ENCODE measurements around the gene ATP2A3.

The ATP2A3 gene

DNA sequence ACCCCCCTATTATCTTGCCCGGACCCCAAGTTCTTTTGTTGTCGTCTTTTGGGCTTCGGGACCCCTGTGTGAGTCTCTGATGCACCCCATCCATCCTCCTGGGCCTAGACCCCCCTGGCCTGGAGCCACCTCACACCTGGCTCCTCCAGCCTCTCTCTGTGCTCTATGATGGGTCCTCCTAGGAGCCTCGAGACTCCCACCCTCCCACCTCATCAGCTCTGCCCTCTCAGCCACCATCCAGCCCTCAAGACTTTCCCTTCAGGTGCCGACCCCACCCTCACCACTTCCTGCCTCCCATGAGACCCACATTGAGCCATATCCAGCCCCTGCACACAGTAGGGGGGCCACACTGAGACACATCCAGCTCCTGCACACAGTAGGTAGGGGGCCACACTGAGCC lies 8.7 kb upstream of the ATP2A3 start:
- no peak for DNase-seq (ENCODE audit: low spot score)

DNA sequence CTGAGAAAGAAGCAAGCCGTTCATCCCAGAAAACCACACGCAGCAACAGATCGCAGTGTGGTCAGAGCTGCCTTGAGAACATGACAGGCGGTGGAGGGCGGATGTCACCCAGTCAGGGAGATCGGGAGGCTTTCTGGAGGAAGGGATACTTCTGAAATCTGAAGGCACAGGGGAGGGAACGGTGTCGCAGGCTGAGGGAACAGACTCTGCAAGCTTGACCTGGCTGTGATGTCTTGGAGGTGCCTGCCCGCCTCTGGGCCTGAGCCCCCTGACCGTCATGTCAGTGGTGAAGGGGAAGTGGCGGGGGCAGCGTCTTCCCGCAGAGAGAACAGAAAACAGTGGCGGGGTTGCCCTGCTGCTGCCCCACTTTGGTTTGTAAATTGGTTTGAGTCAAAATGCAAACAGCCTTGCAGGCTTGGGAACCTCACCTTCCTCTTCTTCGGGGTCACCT lies 8.1 kb upstream of the ATP2A3 start:
- DNase-seq (ENCODE audit: low spot score), result no peak

DNA sequence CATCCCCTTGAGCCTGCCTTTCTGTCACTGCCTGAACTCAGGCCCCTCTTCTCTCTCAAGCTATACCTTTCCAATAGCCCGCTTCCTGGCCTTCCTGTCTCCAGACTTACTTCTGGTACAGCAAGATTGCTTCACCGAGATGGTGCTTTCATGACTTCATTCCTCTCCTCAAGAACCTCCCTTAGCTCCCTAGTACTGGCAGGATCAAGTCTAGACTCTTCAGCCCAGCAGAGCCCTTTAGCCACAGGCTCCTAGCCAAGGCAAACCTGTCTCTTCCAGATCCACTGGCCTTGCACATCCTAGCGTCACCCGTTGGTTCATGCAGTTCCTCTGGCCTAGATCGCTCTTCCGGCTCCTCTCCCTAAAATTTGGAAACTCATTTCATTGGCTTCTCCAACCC lies 6.4 kb upstream of the ATP2A3 start:
- no peak for DNase-seq (ENCODE audit: low spot score)

DNA sequence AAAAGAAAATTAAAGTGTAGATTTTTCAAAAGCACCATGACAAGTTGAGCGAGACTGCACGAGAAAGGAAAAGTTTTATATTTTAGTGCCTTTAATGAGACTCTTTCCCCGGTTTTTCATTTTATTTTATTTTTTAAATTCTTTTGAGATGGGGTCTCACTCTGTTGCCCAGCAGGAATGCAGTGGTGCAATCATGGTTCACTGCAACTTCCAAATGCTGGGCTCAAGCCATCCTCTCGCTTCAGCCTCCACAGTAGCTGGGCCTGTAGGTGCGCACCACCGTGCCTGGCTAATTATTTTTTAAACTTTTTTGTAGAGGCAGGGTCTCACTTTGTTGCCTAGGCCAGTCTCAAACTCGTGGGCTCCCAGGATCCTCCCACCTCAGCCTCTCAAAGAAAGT lies 5.7 kb upstream of the ATP2A3 start:
- no peak for DNase-seq (ENCODE audit: low spot score)

GRCh38 chr17:3968886-3969524 lies 4.8 kb upstream of the ATP2A3 start:
- no peak for DNase-seq (ENCODE audit: low spot score)

DNA sequence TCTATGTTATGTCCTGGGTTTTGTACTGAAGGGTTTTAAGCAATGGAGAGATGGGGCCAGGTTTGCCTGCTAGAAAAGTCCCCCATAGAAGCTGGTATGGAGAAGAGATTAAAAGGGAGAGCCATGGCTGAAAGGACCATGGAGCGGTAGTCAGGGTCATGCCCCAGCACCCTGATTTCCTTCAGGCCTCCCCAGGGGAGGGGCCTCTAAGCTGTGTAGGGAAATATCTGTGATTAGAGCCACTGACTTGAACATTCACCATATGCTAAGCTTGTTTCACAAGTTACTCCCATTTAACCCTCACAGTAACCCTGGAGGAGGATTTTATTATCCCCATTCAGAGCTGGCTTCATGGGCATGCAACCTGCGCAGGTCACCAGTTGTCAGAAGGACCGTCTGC lies 3.8 kb upstream of the ATP2A3 start:
- DNase-seq (ENCODE audit: low spot score), result no peak

GRCh38 chr17:3966720-3967363 lies 2.6 kb upstream of the ATP2A3 start:
- no peak for DNase-seq (ENCODE audit: low spot score)

- peak; percentile 76 for DNase-seq (ENCODE audit: low spot score)
These were observed 1.0 kb upstream of the ATP2A3 start for GRCh38 chr17:3965118-3965800.

GRCh38 chr17:3963237-3964201 lies 718 bp downstream of the ATP2A3 start:
- no peak for DNase-seq (ENCODE audit: low spot score)

DNA sequence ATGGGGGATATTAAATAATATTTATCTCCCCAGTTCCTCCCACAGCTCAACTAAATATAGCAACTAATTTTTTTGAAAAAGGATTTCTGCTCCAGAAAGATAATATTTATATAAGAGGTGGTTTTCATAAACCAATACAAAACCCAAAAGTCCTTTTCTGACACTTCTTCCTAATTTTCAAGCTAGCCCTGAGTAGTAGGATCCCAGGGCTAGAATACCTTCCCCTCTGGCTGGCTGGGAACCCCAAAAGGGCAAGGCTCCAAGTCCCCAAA lies 1.3 kb downstream of the ATP2A3 start:
- no peak for DNase-seq (ENCODE audit: low spot score)

- DNase-seq (ENCODE audit: low spot score), result no peak
These were observed 1.8 kb downstream of the ATP2A3 start for GRCh38 chr17:3962217-3962964.

- DNase-seq (ENCODE audit: low spot score), result no peak
These were observed 2.6 kb downstream of the ATP2A3 start for GRCh38 chr17:3961564-3962047.

- peak; percentile 58 for DNase-seq (ENCODE audit: low spot score)
These were observed 3.5 kb downstream of the ATP2A3 start for GRCh38 chr17:3960764-3961163.

GRCh38 chr17:3959921-3960601 lies 4.2 kb downstream of the ATP2A3 start:
- no peak for DNase-seq (ENCODE audit: low spot score)

GRCh38 chr17:3959295-3959899 lies 4.8 kb downstream of the ATP2A3 start:
- DNase-seq (ENCODE audit: low spot score), result peak; percentile 74

- DNase-seq (ENCODE audit: low spot score), result no peak
These were observed 6.3 kb downstream of the ATP2A3 start for GRCh38 chr17:3957735-3958599.

DNA sequence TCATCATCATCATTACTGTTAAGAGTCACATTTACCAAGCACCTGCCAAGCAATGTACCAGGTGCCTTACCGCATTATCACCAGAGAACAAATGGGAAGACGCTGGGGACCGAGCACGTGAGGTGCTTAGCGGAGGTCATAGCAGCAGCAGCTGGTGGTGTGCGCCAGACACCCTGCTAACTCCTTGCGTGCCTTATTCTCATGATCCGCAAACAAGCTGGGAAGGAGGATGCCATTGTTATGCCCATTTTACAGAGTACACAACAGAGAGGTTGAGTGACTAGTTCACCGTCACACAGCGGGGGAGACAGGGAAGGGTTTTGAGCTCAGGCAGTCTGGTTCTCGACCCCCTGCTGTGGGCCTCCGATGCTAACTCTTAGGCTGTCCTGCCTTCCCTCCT lies 7.3 kb downstream of the ATP2A3 start:
- DNase-seq (ENCODE audit: low spot score), result no peak

GRCh38 chr17:3956327-3956957 lies 7.8 kb downstream of the ATP2A3 start:
- no peak for DNase-seq (ENCODE audit: low spot score)

DNA sequence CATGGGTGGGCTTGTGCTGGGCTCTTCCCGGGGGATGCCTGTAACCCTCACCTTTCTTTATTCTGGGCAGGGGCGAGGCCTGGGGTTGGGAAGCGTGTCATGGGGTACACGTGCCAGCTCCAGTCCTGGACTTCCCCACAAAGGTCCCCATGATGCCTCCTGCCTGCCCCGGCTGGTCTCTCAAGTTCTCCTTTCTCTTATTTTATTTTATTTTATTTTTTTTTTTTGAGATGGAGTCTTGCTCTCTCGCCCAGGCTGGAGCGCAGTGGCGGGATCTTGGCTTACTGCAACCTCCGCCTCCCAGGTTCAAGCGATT lies 8.6 kb downstream of the ATP2A3 start:
- DNase-seq (ENCODE audit: low spot score), result no peak

All from AG20443 (cell line).